B cell (primary cell): ENCODE results near the gene ATF4.

ENCODE experiments used
- EZH2 ChIP-seq: IDR thresholded peaks from 2 replicates; pipeline ENCODE4 v1.6.1; 2012; ENCODE audit warnings: borderline replicate concordance, low read depth, mild to moderate bottlenecking, moderate library complexity, low read length; ENCODE audit not compliant: insufficient read depth, poor library complexity, severe bottlenecking
- TF ChIP-seq, protein P1 (sequence below): fragments of 200-600 bp; IDR thresholded peaks from one replicate; pipeline ENCODE4 v1.8.0; 2022; ENCODE audit warnings: antibody characterized with exemption, mild to moderate bottlenecking

DNA sequence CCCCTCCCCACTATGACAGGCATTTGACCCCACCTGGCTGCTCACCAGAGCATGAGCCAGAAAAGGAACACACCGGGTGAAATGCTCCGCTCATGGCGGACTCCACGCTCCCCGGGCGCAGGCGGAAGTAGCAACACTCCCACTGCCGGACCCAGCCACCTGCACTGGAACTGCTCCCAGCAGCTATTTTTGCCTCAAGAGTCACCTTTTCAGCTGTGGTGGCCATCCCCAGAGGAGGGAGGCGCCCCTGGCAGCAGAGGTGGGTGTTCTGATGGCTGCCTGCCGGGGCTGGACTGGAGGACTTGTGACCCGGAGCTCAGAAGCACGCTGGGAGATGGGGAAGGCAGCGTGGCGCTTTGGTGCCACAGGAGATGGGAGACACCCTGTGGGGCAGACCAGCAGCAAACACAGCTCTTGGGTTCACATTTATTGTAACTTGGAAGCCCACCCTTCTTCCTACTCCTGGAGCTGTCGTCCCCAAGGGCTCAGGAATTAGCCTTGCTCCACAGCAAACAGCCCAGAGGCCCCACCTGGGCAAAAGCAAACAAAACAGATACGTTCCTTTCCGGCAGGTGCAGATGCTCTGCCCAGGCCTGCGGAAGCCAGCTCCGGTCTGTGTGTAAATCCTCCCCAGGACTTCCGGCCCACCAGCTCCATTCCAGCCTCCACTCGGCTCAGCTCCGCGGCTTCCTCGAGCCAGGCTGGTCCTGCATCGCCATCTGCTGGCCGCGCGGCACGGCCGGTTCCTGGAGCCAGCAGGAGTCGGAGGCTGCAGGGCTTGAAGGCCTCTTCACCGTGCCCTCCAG is 8.5 kb downstream of the ATF4 start:
- TF ChIP-seq, protein P1, sequence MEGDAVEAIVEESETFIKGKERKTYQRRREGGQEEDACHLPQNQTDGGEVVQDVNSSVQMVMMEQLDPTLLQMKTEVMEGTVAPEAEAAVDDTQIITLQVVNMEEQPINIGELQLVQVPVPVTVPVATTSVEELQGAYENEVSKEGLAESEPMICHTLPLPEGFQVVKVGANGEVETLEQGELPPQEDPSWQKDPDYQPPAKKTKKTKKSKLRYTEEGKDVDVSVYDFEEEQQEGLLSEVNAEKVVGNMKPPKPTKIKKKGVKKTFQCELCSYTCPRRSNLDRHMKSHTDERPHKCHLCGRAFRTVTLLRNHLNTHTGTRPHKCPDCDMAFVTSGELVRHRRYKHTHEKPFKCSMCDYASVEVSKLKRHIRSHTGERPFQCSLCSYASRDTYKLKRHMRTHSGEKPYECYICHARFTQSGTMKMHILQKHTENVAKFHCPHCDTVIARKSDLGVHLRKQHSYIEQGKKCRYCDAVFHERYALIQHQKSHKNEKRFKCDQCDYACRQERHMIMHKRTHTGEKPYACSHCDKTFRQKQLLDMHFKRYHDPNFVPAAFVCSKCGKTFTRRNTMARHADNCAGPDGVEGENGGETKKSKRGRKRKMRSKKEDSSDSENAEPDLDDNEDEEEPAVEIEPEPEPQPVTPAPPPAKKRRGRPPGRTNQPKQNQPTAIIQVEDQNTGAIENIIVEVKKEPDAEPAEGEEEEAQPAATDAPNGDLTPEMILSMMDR: peak; percentile 99
- TF ChIP-seq EZH2: no peak
